Measurements from ENCODE around the gene RAG1. TPM values are rescaled to one million over a fixed set of nuclear protein-coding genes. Genes with fewer than 3 reads are reported as not detected.

The RAG1 gene
- total and polyA plus RNA-seq, 3 donors from 2014 or later, result 1.4 to 3.5 (median 1.5) TPM

DNA sequence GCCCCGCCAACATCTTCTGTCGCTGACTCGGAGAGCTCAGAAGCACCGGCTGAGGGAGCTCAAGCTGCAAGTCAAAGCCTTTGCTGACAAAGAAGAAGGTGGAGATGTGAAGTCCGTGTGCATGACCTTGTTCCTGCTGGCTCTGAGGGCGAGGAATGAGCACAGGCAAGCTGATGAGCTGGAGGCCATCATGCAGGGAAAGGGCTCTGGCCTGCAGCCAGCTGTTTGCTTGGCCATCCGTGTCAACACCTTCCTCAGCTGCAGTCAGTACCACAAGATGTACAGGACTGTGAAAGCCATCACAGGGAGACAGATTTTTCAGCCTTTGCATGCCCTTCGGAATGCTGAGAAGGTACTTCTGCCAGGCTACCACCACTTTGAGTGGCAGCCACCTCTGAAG is 6.7 kb downstream of the RAG1 start:
- Histone ChIP-seq H3K9me3 (no peaks in the 10 kb centered on the region), H3K4me1 (no peaks in the 10 kb centered on the region), H3K27ac (no peak overlapping the region), H3K27me3 (no peaks in the 10 kb centered on the region), H3K36me3 (ENCODE audit: low read depth, missing control alignments) (no peaks in the 10 kb centered on the region), H3K4me3 (no peak overlapping the region)
- TF ChIP-seq CTCF (IDR thresholded peaks at IDR 0.05) (no peak), POLR2A (IDR thresholded peaks at IDR 0.05) (no peak)
- WGBS, 2 donors, result 88 to 91% methylated on average over 8 of the region's 8 CpGs
- DNase-seq, result no peak
- intact Hi-C loops (cut with DNase I; ENCODE audit: low total_unique reads), result no loop called here

DNA sequence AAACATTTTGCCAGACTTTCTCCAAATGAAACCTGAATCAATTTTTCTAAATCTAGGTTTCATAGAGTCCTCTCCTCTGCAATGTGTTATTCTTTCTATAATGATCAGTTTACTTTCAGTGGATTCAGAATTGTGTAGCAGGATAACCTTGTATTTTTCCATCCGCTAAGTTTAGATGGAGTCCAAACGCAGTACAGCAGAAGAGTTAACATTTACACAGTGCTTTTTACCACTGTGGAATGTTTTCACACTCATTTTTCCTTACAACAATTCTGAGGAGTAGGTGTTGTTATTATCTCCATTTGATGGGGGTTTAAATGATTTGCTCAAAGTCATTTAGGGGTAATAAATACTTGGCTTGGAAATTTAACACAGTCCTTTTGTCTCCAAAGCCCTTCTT is 9.6 kb downstream of the RAG1 start:
- intact Hi-C loops (cut with DNase I; ENCODE audit: low total_unique reads), result no loop called here
- 83 to 86% methylated on average over 2 of the region's 2 CpGs for WGBS, 2 donors
- H3K27me3 ChIP-seq, result no peaks in the 10 kb centered on the region
- H3K4me1 ChIP-seq, result no peaks in the 10 kb centered on the region
- H3K9me3 ChIP-seq, result no peaks in the 10 kb centered on the region
- no peak overlapping the region for H3K27ac ChIP-seq
- H3K36me3 ChIP-seq (ENCODE audit: low read depth, missing control alignments), result no peaks in the 10 kb centered on the region
- DNase-seq, result no peak
- no peak overlapping the region for H3K4me3 ChIP-seq
- no peak for TF ChIP-seq CTCF (IDR thresholded peaks at IDR 0.05)
- no peak for TF ChIP-seq POLR2A (IDR thresholded peaks at IDR 0.05)

- H3K27me3 ChIP-seq, result no peaks in the 10 kb centered on the region
- DNase-seq, result no peak
- WGBS, 2 donors, result 68 to 73% methylated on average over 2 of the region's 2 CpGs
- no peaks in the 10 kb centered on the region for H3K36me3 ChIP-seq (ENCODE audit: low read depth, missing control alignments)
- no peak overlapping the region for H3K4me3 ChIP-seq
- intact Hi-C loops (cut with DNase I; ENCODE audit: low total_unique reads), result no loop called here
- H3K9me3 ChIP-seq, result no peaks in the 10 kb centered on the region
- H3K4me1 ChIP-seq, result no peaks in the 10 kb centered on the region
- H3K27ac ChIP-seq, result no peak overlapping the region
- TF ChIP-seq POLR2A (IDR thresholded peaks at IDR 0.05) (no peak), CTCF (IDR thresholded peaks at IDR 0.05) (no peak)
Measured at GRCh38 chr11:36577859-36578258, 10.1 kb downstream of the RAG1 start.

DNA sequence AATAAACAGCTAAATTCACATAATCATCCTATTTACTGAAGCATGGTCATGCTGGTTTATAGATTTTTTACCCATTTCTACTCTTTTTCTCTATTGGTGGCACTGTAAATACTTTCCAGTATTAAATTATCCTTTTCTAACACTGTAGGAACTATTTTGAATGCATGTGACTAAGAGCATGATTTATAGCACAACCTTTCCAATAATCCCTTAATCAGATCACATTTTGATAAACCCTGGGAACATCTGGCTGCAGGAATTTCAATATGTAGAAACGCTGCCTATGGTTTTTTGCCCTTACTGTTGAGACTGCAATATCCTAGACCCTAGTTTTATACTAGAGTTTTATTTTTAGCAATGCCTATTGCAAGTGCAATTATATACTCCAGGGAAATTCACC is 10.7 kb downstream of the RAG1 start:
- DNase-seq, result no peak
- intact Hi-C loops (cut with DNase I; ENCODE audit: low total_unique reads), result no loop called here
- H3K9me3 ChIP-seq, result no peaks in the 10 kb centered on the region
- no peaks in the 10 kb centered on the region for H3K36me3 ChIP-seq (ENCODE audit: low read depth, missing control alignments)
- H3K27me3 ChIP-seq, result no peaks in the 10 kb centered on the region
- no peak for TF ChIP-seq POLR2A (IDR thresholded peaks at IDR 0.05)
- no peak for TF ChIP-seq CTCF (IDR thresholded peaks at IDR 0.05)
- 54 to 59% methylated on average over 1 of the region's 1 CpG for WGBS, 2 donors
- H3K4me3 ChIP-seq, result no peak overlapping the region
- H3K27ac ChIP-seq, result no peak overlapping the region
- no peaks in the 10 kb centered on the region for H3K4me1 ChIP-seq

DNA sequence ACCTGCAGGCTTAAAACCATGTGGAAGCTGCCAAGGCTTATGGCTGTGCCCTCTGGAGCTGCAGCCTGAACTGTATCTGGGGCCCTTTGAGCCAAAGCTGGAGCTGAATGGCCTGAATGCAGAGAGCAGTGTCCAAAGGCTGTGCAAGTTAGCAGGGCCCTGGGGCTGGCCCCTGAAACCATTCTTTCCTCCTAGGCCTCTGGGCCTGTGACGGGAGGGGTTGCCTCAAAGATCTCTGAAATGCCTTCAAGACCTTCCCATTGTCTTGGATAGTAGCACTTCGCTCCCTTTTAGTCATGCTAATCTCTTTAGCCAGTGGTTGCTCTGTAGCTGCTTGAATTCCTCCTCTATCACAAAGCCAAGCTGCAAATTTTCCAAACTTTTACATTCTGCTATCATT is 13.7 kb downstream of the RAG1 start:
- TF ChIP-seq CTCF (IDR thresholded peaks at IDR 0.05) (no peak), POLR2A (IDR thresholded peaks at IDR 0.05) (no peak)

More for the DNA sequence above, 13.7 kb downstream of the RAG1 start:
- Histone ChIP-seq H3K9me3 (no peaks in the 10 kb centered on the region), H3K27ac (no peak overlapping the region), H3K27me3 (no peaks in the 10 kb centered on the region), H3K36me3 (ENCODE audit: low read depth, missing control alignments) (no peaks in the 10 kb centered on the region), H3K4me3 (no peak overlapping the region), H3K4me1 (no peaks in the 10 kb centered on the region)
- no peak for DNase-seq
- intact Hi-C loops (cut with DNase I; ENCODE audit: low total_unique reads), result no loop called here
- WGBS, 2 donors, result 78 to 90% methylated on average over 2 of the region's 2 CpGs

All from testis (tissue), 3 donors.